Measurements from ENCODE around the gene ZNF385A. TPM values are rescaled to one million over a fixed set of nuclear protein-coding genes. Genes with fewer than 3 reads are reported as not detected.

ZNF385A gene
- total RNA-seq, 3 donors from 2014 or later (not counting 1 experiment from before 2014, with no cell fraction given) = 5.4 to 9.8 (median 8.9) TPM

GRCh38 chr12:54416687-54417603, 32.4 kb upstream of the ZNF385A start:
- DNase-seq = peak in 1 of 2 donors; percentile 62
- intact Hi-C loops (cut with micrococcal nuclease) = no loop called here
- no peaks in the 10 kb centered on the region for H3K36me3 ChIP-seq (ENCODE audit: control insufficient read depth, insufficient read depth, low read length)
- Mint-ChIP-seq H3K27ac (peak overlapping the region; percentile 87 to 91), H3K4me3 (peak overlapping the region; percentile 96), H3K36me3 (no peaks in the 10 kb centered on the region), H3K9me3 (no peaks in the 10 kb centered on the region), H3K4me1 (peaks cover 64 to 91% of the 10 kb centered on the region in 2 donors), H3K27me3 (ENCODE audit: low read depth in 2 of 2) (no peaks in the 10 kb centered on the region)
- 11% methylated on average over 3 of the region's 5 CpGs for WGBS (ENCODE audit: insufficient coverage)
- no peak for ATAC-seq
- peaks cover 82% of the 10 kb centered on the region for H3K4me1 ChIP-seq (ENCODE audit: control insufficient read depth, insufficient read depth, low read length)
- no peaks in the 10 kb centered on the region for H3K9me3 ChIP-seq (ENCODE audit: control insufficient read depth, insufficient read depth, low read length)
- H3K27ac ChIP-seq (ENCODE audit: low read length) = peak overlapping the region; percentile 96
- TF ChIP-seq, protein P1, sequence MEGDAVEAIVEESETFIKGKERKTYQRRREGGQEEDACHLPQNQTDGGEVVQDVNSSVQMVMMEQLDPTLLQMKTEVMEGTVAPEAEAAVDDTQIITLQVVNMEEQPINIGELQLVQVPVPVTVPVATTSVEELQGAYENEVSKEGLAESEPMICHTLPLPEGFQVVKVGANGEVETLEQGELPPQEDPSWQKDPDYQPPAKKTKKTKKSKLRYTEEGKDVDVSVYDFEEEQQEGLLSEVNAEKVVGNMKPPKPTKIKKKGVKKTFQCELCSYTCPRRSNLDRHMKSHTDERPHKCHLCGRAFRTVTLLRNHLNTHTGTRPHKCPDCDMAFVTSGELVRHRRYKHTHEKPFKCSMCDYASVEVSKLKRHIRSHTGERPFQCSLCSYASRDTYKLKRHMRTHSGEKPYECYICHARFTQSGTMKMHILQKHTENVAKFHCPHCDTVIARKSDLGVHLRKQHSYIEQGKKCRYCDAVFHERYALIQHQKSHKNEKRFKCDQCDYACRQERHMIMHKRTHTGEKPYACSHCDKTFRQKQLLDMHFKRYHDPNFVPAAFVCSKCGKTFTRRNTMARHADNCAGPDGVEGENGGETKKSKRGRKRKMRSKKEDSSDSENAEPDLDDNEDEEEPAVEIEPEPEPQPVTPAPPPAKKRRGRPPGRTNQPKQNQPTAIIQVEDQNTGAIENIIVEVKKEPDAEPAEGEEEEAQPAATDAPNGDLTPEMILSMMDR (IDR thresholded peaks at IDR 0.05) = no peak
- H3K27me3 ChIP-seq (ENCODE audit: control insufficient read depth, insufficient read depth, low read length) = no peaks in the 10 kb centered on the region
- peak overlapping the region; percentile 81 for H3K4me3 ChIP-seq (ENCODE audit: low read length)

- peak overlapping the region; percentile 87 to 91 for H3K27ac Mint-ChIP-seq
- no peaks in the 10 kb centered on the region for H3K27me3 ChIP-seq (ENCODE audit: control insufficient read depth, insufficient read depth, low read length)
- H3K4me3 Mint-ChIP-seq = peak overlapping the region; percentile 96
- WGBS (ENCODE audit: insufficient coverage) = 55% methylated on average over 4 of the region's 4 CpGs
- ATAC-seq = no peak
- H3K9me3 ChIP-seq (ENCODE audit: control insufficient read depth, insufficient read depth, low read length) = no peaks in the 10 kb centered on the region
- H3K27me3 Mint-ChIP-seq (ENCODE audit: low read depth in 2 of 2) = no peaks in the 10 kb centered on the region
- TF ChIP-seq, protein P1 (IDR thresholded peaks at IDR 0.05) = no peak
- no peak overlapping the region for H3K4me3 ChIP-seq (ENCODE audit: low read length)
- H3K27ac ChIP-seq (ENCODE audit: low read length) = peak overlapping the region; percentile 96
- no peaks in the 10 kb centered on the region for H3K9me3 Mint-ChIP-seq
- peaks cover 6% of the 10 kb centered on the region for H3K36me3 ChIP-seq (ENCODE audit: control insufficient read depth, insufficient read depth, low read length)
- no peaks in the 10 kb centered on the region for H3K36me3 Mint-ChIP-seq
- H3K4me1 ChIP-seq (ENCODE audit: control insufficient read depth, insufficient read depth, low read length) = peaks cover 92% of the 10 kb centered on the region
- intact Hi-C loops (cut with micrococcal nuclease) = no loop called here
- DNase-seq = peak in 1 of 2 donors; percentile 59
- H3K4me1 Mint-ChIP-seq = peaks cover 66 to 84% of the 10 kb centered on the region in 2 donors
Measured at GRCh38 chr12:54415221-54415929, 30.8 kb upstream of the ZNF385A start.

GRCh38 chr12:54413284-54414190, 29.0 kb upstream of the ZNF385A start:
- peaks cover 62 to 85% of the 10 kb centered on the region in 2 donors for H3K4me1 Mint-ChIP-seq
- no peaks in the 10 kb centered on the region for H3K27me3 Mint-ChIP-seq (ENCODE audit: low read depth in 2 of 2)
- peaks cover 92% of the 10 kb centered on the region for H3K4me1 ChIP-seq (ENCODE audit: control insufficient read depth, insufficient read depth, low read length)
- H3K9me3 Mint-ChIP-seq = no peaks in the 10 kb centered on the region
- H3K27me3 ChIP-seq (ENCODE audit: control insufficient read depth, insufficient read depth, low read length) = no peaks in the 10 kb centered on the region
- H3K36me3 ChIP-seq (ENCODE audit: control insufficient read depth, insufficient read depth, low read length) = peaks cover 20% of the 10 kb centered on the region
- intact Hi-C loops (cut with micrococcal nuclease) = no loop called here
- H3K4me3 ChIP-seq (ENCODE audit: low read length) = peak overlapping the region; percentile 27
- H3K4me3 Mint-ChIP-seq = peak overlapping the region; percentile 72
- H3K9me3 ChIP-seq (ENCODE audit: control insufficient read depth, insufficient read depth, low read length) = no peaks in the 10 kb centered on the region
- no peaks in the 10 kb centered on the region for H3K36me3 Mint-ChIP-seq
- ATAC-seq = peak; percentile 73 to 92 (median 85)
- peak overlapping the region; percentile 87 to 91 for H3K27ac Mint-ChIP-seq
- WGBS (ENCODE audit: insufficient coverage) = 41% methylated on average over 6 of the region's 9 CpGs
- TF ChIP-seq, protein P1 (IDR thresholded peaks at IDR 0.05) = no peak
- peak overlapping the region; percentile 89 for H3K27ac ChIP-seq (ENCODE audit: low read length)
- DNase-seq = peak; percentile 74 to 92

All from natural killer cell (primary cell).